Gastroesophageal sphincter (tissue), 4 donors: Measurements from ENCODE around the gene MAPK7. TPM values are rescaled to one million over a fixed set of nuclear protein-coding genes. Genes with fewer than 3 reads are reported as not detected.

Source experiments
- ATAC-seq: fragments of 150-250 bp; one replicate; pipeline ENCODE4 v1.9.1; 2016; ENCODE audit warnings: mild to moderate bottlenecking, moderate library complexity
- H3K27ac ChIP-seq, 4 donors: fragments of 200-600 bp; sonication (generic) in 3 of 4; 1 replicate in 3 of 4; 2 replicates in 1 of 4; pipeline ENCODE4 v1.5.1; 2016 to 2019
- H3K27me3 ChIP-seq: fragments of 200-600 bp; sonication (generic); one replicate; pipeline ENCODE4 v1.5.1; 2019
- H3K36me3 ChIP-seq, 2 donors: fragments of 200-600 bp; sonication (generic); one replicate each; pipeline ENCODE4 v1.5.1; 2019; ENCODE audit warnings: control low read depth in 1 of 2
- H3K4me1 ChIP-seq, 3 donors: fragments of 200-600 bp; sonication (generic); 1 replicate in 2 of 3; 2 replicates in 1 of 3; pipeline ENCODE4 v1.5.1; 2016 to 2019; ENCODE audit warnings: control low read depth in 2 of 3
- H3K4me3 ChIP-seq, 2 donors: fragments of 200-600 bp; sonication (generic); one replicate each; pipeline ENCODE4 v1.5.1; 2019; ENCODE audit warnings: mild to moderate bottlenecking in 1 of 2, moderate library complexity in 1 of 2
- H3K9me3 ChIP-seq, 3 donors: fragments of 200-600 bp; sonication (generic); one replicate each; pipeline ENCODE4 v1.5.1; 2017 to 2019; ENCODE audit warnings: control low read depth in 2 of 3
- EP300 ChIP-seq: sonication (generic); formaldehyde crosslinking; IDR thresholded peaks from one replicate; pipeline ENCODE4 v1.6.1; 2017; ENCODE audit warnings: antibody characterized with exemption, mild to moderate bottlenecking
- POLR2A ChIP-seq, 2 donors: fragments of 450-650 bp; IDR thresholded peaks; one replicate each; pipeline ENCODE4 v1.6.1; 2017; ENCODE audit warnings: antibody characterized with exemption in 2 of 2, mild to moderate bottlenecking in 2 of 2, moderate library complexity in 1 of 2
- POLR2AphosphoS5 ChIP-seq: sonication (generic); formaldehyde crosslinking; IDR thresholded peaks from one replicate; pipeline ENCODE4 v1.6.1; 2017; ENCODE audit warnings: antibody characterized with exemption
- WGBS, 2 donors: methylation state at CpG; one replicate each; pipeline ENCODE4 v1.1.5; 2018; ENCODE audit warnings: low coverage in 1 of 2; 5-methylcytosine and 5-hydroxymethylcytosine counted together
- total RNA-seq, 4 donors: library from RNA; depleted of rRNA; stranded (reverse); fragments of >200 nt; gene quantifications; one replicate each; pipeline ENCODE4 v1.1.0, GENCODE V29; 2016
- TF ChIP-seq, protein P1 (sequence below), 4 experiments: fragments of 200-600 bp in 2 of 4; fragments of 450-650 bp in 2 of 4; sonication (generic) in 1 of 4; IDR thresholded peaks; one replicate each; pipeline ENCODE4 v1.5.1; 2017 to 2019; ENCODE audit warnings: antibody characterized with exemption in 4 of 4, mild to moderate bottlenecking in 2 of 4, moderate library complexity in 2 of 4

The MAPK7 gene
- total RNA-seq, 4 donors from 2014 or later, result 11.7 to 43.0 (median 28.0) TPM

GRCh38 chr17:19388791-19389785 lies 10.8 kb downstream of the MAPK7 start:
- Histone ChIP-seq H3K36me3 (peaks cover 0 to under 1% of the 10 kb centered on the region in 2 donors), H3K4me1 (peaks cover 11 to 91% (median 58%) of the 10 kb centered on the region in 3 donors), H3K9me3 (no peaks in the 10 kb centered on the region), H3K27ac (peak overlapping the region; percentile 91 to 98 (median 96)), H3K27me3 (no peaks in the 10 kb centered on the region), H3K4me3 (no peak overlapping the region)
- 41 to 54% methylated on average over 5 of the region's 5 CpGs for WGBS, 2 donors
- no peak for ATAC-seq
- TF ChIP-seq EP300 (no peak), POLR2AphosphoS5 (no peak), POLR2A (IDR thresholded peaks at IDR 0.05) (no peak)
- TF ChIP-seq, protein P1, sequence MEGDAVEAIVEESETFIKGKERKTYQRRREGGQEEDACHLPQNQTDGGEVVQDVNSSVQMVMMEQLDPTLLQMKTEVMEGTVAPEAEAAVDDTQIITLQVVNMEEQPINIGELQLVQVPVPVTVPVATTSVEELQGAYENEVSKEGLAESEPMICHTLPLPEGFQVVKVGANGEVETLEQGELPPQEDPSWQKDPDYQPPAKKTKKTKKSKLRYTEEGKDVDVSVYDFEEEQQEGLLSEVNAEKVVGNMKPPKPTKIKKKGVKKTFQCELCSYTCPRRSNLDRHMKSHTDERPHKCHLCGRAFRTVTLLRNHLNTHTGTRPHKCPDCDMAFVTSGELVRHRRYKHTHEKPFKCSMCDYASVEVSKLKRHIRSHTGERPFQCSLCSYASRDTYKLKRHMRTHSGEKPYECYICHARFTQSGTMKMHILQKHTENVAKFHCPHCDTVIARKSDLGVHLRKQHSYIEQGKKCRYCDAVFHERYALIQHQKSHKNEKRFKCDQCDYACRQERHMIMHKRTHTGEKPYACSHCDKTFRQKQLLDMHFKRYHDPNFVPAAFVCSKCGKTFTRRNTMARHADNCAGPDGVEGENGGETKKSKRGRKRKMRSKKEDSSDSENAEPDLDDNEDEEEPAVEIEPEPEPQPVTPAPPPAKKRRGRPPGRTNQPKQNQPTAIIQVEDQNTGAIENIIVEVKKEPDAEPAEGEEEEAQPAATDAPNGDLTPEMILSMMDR (IDR thresholded peaks at IDR 0.05), result no peak

DNA sequence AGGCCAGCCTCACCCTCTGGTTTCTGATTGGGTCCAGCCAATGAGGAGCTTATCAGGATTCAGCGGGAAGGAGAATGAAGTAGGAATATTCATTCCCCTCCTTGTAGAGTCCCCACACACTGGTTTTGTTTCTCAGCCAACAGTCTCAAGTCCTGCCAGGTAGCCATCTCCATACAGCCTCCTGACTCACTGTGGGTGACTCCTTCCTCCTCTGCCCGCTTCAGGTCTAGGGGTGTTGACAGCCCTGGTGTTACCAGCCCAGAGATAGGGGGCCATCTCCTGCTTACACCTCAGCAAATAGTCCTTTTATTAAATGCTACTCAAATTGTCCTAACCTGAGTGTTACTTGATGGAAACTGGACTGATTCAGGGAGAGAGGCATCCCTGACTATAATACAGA lies 12.7 kb downstream of the MAPK7 start:
- Histone ChIP-seq H3K9me3 (no peaks in the 10 kb centered on the region), H3K4me3 (no peak overlapping the region), H3K36me3 (no peaks in the 10 kb centered on the region), H3K27me3 (no peaks in the 10 kb centered on the region), H3K4me1 (peaks cover 11 to 72% (median 39%) of the 10 kb centered on the region in 3 donors), H3K27ac (peak overlapping the region in 3 of 4 donors; percentile 18 to 97 (median 96))
- no CpG with 5 or more reads among the region's 2 CpGs for WGBS, 2 donors
- TF ChIP-seq EP300, result no peak
- TF ChIP-seq, protein P1 (IDR thresholded peaks at IDR 0.05), result no peak
- no peak for TF ChIP-seq POLR2AphosphoS5
- no peak for TF ChIP-seq POLR2A (IDR thresholded peaks at IDR 0.05)
- no peak for ATAC-seq

GRCh38 chr17:19391432-19391831 lies 13.1 kb downstream of the MAPK7 start:
- TF ChIP-seq POLR2A (IDR thresholded peaks at IDR 0.05) (no peak), EP300 (no peak), POLR2AphosphoS5 (no peak)
- TF ChIP-seq, protein P1 (IDR thresholded peaks at IDR 0.05), result no peak
- H3K36me3 ChIP-seq, result no peaks in the 10 kb centered on the region
- no peaks in the 10 kb centered on the region for H3K9me3 ChIP-seq
- no peaks in the 10 kb centered on the region for H3K27me3 ChIP-seq
- peaks cover 11 to 67% (median 34%) of the 10 kb centered on the region in 3 donors for H3K4me1 ChIP-seq
- no peak for ATAC-seq
- peak overlapping the region in 1 of 4 donors; percentile 97 for H3K27ac ChIP-seq
- H3K4me3 ChIP-seq, result no peak overlapping the region
- WGBS, 2 donors, result 71 to 91% methylated on average over 1 to 4 of the region's 7 CpGs

- Histone ChIP-seq H3K27ac (peak overlapping the region in 3 of 4 donors; percentile 27 to 62 (median 34)), H3K4me3 (no peak overlapping the region), H3K27me3 (no peaks in the 10 kb centered on the region), H3K36me3 (no peaks in the 10 kb centered on the region), H3K4me1 (peaks cover 11 to 60% (median 25%) of the 10 kb centered on the region in 3 donors), H3K9me3 (no peaks in the 10 kb centered on the region)
- TF ChIP-seq POLR2A (IDR thresholded peaks at IDR 0.05) (no peak), POLR2AphosphoS5 (peak; percentile 36)
- ATAC-seq, result no peak
- WGBS, 2 donors, result 54 to 79% methylated on average over 7 of the region's 7 CpGs
These were observed 14.0 kb downstream of the MAPK7 start for GRCh38 chr17:19392303-19392702.

DNA sequence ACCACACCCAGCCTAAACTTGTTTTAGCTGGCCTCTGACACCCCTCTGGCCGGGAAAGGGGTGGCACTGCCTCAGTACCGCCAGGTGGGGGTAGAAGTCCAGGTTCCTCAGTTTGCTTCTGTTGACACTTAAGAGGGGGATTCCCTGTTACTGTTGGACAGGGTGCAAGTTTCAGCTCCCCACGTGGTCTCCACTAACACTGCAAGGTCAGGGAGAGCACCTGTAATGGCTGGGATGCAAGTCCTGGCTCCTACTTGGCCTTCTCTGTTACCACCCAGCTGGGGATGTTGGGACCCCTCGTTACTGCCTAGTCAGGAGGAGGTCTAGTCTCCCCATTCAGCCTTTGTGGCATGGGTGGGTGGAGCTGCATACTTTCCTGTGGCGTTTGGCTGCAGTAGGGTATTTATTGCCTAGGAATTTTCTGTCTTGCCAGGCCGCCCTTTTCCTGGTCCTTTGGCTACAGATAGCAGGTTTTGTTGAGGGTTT lies 19.3 kb downstream of the MAPK7 start:
- peak overlapping the region in 3 of 4 donors; percentile 48 to 65 (median 65) for H3K27ac ChIP-seq
- no CpG with 5 or more reads among the region's 6 CpGs for WGBS, 2 donors
- H3K9me3 ChIP-seq, result no peaks in the 10 kb centered on the region
- H3K4me1 ChIP-seq, result peaks cover 0 to 51% (median 24%) of the 10 kb centered on the region in 3 donors
- no peaks in the 10 kb centered on the region for H3K27me3 ChIP-seq
- ATAC-seq, result no peak
- TF ChIP-seq, protein P1 (IDR thresholded peaks at IDR 0.05), result peak in 1 of 4 experiments; percentile 6
- TF ChIP-seq POLR2A (IDR thresholded peaks at IDR 0.05), result no peak
- no peak overlapping the region for H3K4me3 ChIP-seq
- H3K36me3 ChIP-seq, result no peaks in the 10 kb centered on the region
